Measurements from ENCODE around the gene BTBD2.

- no peak for TF ChIP-seq CTCF (IDR thresholded peaks at IDR 0.05)
- no peak for TF ChIP-seq POLR2AphosphoS5 (IDR thresholded peaks at IDR 0.05; ENCODE audit: insufficient read depth in 1 of 2, low read depth in 1 of 2)
These were observed 36.5 kb upstream of the BTBD2 start for GRCh38 chr19:2051773-2052704.

All from vagina (tissue), 2 donors.